HepG2 (cell line): ENCODE data around the gene GNL3. TPM values are rescaled to one million over a fixed set of nuclear protein-coding genes. Genes with fewer than 3 reads are reported as not detected.
A peak's percentile ranks its signal among the peaks of the same experiment; 100 is the strongest.

ENCODE experiments used
- DMAP1 ChIP-seq: IDR thresholded peaks from 2 replicates; pipeline ENCODE4 v1.6.1; 2016
- FOXK1 ChIP-seq: sonication (generic); formaldehyde crosslinking; IDR thresholded peaks from 2 replicates; pipeline ENCODE4 v1.4.0; 2020; ENCODE audit warnings: low read depth, missing genetic modification reagents, borderline replicate concordance
- HBP1 ChIP-seq: IDR thresholded peaks from 2 replicates; pipeline ENCODE4 v1.6.1; 2016; ENCODE audit warnings: low read depth, control low read depth
- HIVEP1 ChIP-seq: sonication (generic); formaldehyde crosslinking; IDR thresholded peaks from 2 replicates; pipeline ENCODE4 v1.4.0; 2020; ENCODE audit warnings: mild to moderate bottlenecking, missing genetic modification reagents
- MIER2 ChIP-seq: IDR thresholded peaks from 2 replicates; pipeline ENCODE4 v1.6.1; 2016; ENCODE audit warnings: missing biosample characterization, missing genetic modification reagents
- RELA ChIP-seq: sonication (generic); formaldehyde crosslinking; IDR thresholded peaks from 2 replicates; pipeline ENCODE4 v1.4.0; 2020; ENCODE audit warnings: missing genetic modification reagents
- REST ChIP-seq, 2 experiments: IDR thresholded peaks; 2 replicates each; pipeline ENCODE4 v1.6.1; 2011 to 2012; ENCODE audit warnings: low read length in 2 of 2, borderline replicate concordance in 1 of 2, low read depth in 1 of 2, mild to moderate bottlenecking in 1 of 2, moderate library complexity in 1 of 2
- SOX6 ChIP-seq, 2 experiments: fragments of 450-650 bp in 1 of 2; sonication (generic) in 1 of 2; formaldehyde crosslinking in 1 of 2; IDR thresholded peaks; 2 replicates each; pipeline versions ENCODE4 v1.4.0 to v1.6.1; 2017 to 2020; ENCODE audit warnings: antibody characterized with exemption in 1 of 2, mild to moderate bottlenecking in 1 of 2, missing genetic modification reagents in 1 of 2
- SP5 ChIP-seq: IDR thresholded peaks from 2 replicates; pipeline ENCODE4 v1.6.1; 2016; ENCODE audit warnings: low read depth, borderline replicate concordance
- ZNF343 ChIP-seq: sonication (generic); formaldehyde crosslinking; IDR thresholded peaks from 2 replicates; pipeline ENCODE4 v1.4.0; 2020; ENCODE audit warnings: mild to moderate bottlenecking, missing genetic modification reagents
- ZNF432 ChIP-seq: sonication (generic); formaldehyde crosslinking; IDR thresholded peaks from 2 replicates; pipeline ENCODE4 v1.5.0; 2020; ENCODE audit warnings: missing genetic modification reagents, mild to moderate bottlenecking, borderline replicate concordance
- ZNF619 ChIP-seq: sonication (generic); formaldehyde crosslinking; IDR thresholded peaks from 2 replicates; pipeline ENCODE4 v1.4.0; 2020; ENCODE audit warnings: mild to moderate bottlenecking, missing genetic modification reagents
- ZNF644 ChIP-seq: IDR thresholded peaks from 2 replicates; pipeline ENCODE4 v1.6.1; 2016; ENCODE audit warnings: low read depth
- ZNF691 ChIP-seq: sonication (generic); formaldehyde crosslinking; IDR thresholded peaks from 2 replicates; pipeline ENCODE4 v1.4.0; 2020; ENCODE audit warnings: missing genetic modification reagents, low read depth, mild to moderate bottlenecking, borderline replicate concordance
- ZNF792 ChIP-seq: IDR thresholded peaks from 2 replicates; pipeline ENCODE4 v1.6.1; 2016
- ZSCAN5A ChIP-seq: sonication (generic); formaldehyde crosslinking; IDR thresholded peaks from 2 replicates; pipeline ENCODE4 v1.8.0; 2022; ENCODE audit warnings: mild to moderate bottlenecking, missing genetic modification reagents, borderline replicate concordance
- polyA plus RNA-seq, 8 experiments: library from polyadenylated mRNA; depleted of rRNA in 3 of 8; stranded (reverse) in 7 of 8; unstranded in 1 of 8; fragments of >200 nt; fragmentation: Illumina TruSeq in 4 of 8; extraction: Trizol in 4 of 8; gene quantifications; 2 replicates each; pipeline versions ENCODE4 v1.2.1 to v1.2.3, GENCODE V29; 2011 to 2016; ENCODE audit warnings: low read depth in 4 of 8, missing spikeins in 1 of 8, mixed read lengths in 1 of 8; ENCODE audit not compliant: insufficient read depth in 1 of 8
- total RNA-seq, 5 experiments: library from RNA; depleted of rRNA; stranded (reverse); fragments of >200 nt; fragmentation: Illumina TruSeq; extraction: Trizol; gene quantifications; 2 replicates each; pipeline ENCODE4 v1.2.3, GENCODE V29; 2016; ENCODE audit warnings: low read depth in 1 of 5
- TF ChIP-seq, protein P1 (sequence below): IDR thresholded peaks from 2 replicates; pipeline ENCODE4 v1.6.1; 2016; ENCODE audit warnings: low read depth
- TF ChIP-seq, protein P2 (sequence below): sonication (generic); formaldehyde crosslinking; IDR thresholded peaks from 2 replicates; pipeline ENCODE4 v1.5.0; 2020; ENCODE audit warnings: missing genetic modification reagents, mild to moderate bottlenecking, borderline replicate concordance
- TF ChIP-seq, protein P3 (sequence below): IDR thresholded peaks from 2 replicates; pipeline ENCODE4 v1.6.1; 2018; ENCODE audit warnings: missing genetic modification reagents, mild to moderate bottlenecking, missing compliant biosample characterization

GNL3 gene
- total and polyA plus RNA-seq, 2 of the 13 experiments (the other 11 are each of a cell fraction or from before 2014, with no cell fraction given), result 129 to 257 TPM

GRCh38 chr3:52682016-52682415, 3.8 kb upstream of the GNL3 start (continued):
- TF ChIP-seq, protein P1, sequence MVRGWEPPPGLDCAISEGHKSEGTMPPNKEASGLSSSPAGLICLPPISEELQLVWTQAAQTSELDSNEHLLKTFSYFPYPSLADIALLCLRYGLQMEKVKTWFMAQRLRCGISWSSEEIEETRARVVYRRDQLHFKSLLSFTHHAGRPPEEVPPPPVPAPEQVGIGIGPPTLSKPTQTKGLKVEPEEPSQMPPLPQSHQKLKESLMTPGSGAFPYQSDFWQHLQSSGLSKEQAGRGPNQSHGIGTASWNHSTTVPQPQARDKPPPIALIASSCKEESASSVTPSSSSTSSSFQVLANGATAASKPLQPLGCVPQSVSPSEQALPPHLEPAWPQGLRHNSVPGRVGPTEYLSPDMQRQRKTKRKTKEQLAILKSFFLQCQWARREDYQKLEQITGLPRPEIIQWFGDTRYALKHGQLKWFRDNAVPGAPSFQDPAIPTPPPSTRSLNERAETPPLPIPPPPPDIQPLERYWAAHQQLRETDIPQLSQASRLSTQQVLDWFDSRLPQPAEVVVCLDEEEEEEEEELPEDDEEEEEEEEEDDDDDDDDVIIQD (CRISPR knock-in tag), result peak; percentile 57; the same call in 1 of the 2 replicates
- 0 out of 2 replicates have a peak, but pooled peaks have one; percentile 24 for TF ChIP-seq RELA (CRISPR knock-in tag)
- TF ChIP-seq DMAP1, result peak; percentile 65
- no peak for TF ChIP-seq REST (IDR thresholded peaks at IDR 0.05; ENCODE audit: borderline replicate concordance in 1 of 2, low read depth in 1 of 2, low read length in 2 of 2)
- TF ChIP-seq ZNF432, result no peak
- 0 out of 2 replicates have a peak, but pooled peaks have one; percentile 54 for TF ChIP-seq HBP1 (CRISPR knock-in tag)
- TF ChIP-seq SP5 (CRISPR knock-in tag), result no peak
- peak; percentile 67; the same call in 1 of the 2 replicates for TF ChIP-seq ZNF644
- no peak for TF ChIP-seq ZSCAN5A
- TF ChIP-seq, protein P2, sequence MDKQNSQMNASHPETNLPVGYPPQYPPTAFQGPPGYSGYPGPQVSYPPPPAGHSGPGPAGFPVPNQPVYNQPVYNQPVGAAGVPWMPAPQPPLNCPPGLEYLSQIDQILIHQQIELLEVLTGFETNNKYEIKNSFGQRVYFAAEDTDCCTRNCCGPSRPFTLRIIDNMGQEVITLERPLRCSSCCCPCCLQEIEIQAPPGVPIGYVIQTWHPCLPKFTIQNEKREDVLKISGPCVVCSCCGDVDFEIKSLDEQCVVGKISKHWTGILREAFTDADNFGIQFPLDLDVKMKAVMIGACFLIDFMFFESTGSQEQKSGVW (CRISPR knock-in tag), result no peak
- TF ChIP-seq ZNF792 (CRISPR knock-in tag), result 0 out of 2 replicates have a peak, but pooled peaks have one; percentile 36
- no peak for TF ChIP-seq ZNF691 (CRISPR knock-in tag)
- TF ChIP-seq, protein P3, sequence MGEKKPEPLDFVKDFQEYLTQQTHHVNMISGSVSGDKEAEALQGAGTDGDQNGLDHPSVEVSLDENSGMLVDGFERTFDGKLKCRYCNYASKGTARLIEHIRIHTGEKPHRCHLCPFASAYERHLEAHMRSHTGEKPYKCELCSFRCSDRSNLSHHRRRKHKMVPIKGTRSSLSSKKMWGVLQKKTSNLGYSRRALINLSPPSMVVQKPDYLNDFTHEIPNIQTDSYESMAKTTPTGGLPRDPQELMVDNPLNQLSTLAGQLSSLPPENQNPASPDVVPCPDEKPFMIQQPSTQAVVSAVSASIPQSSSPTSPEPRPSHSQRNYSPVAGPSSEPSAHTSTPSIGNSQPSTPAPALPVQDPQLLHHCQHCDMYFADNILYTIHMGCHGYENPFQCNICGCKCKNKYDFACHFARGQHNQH, result peak; percentile 60; the same call in 1 of the 2 replicates
- no peak for TF ChIP-seq HIVEP1 (CRISPR knock-in tag)
- no peak for TF ChIP-seq MIER2
- no peak for TF ChIP-seq ZNF619 (CRISPR knock-in tag)
- peak; percentile 74; the same call in 1 of the 2 replicates for TF ChIP-seq FOXK1 (CRISPR knock-in tag)
- no peak for TF ChIP-seq SOX6 (IDR thresholded peaks at IDR 0.05)
- TF ChIP-seq SOX6 (CRISPR knock-in tag; IDR thresholded peaks at IDR 0.05), result peak; percentile 43; the same call in 1 of the 2 replicates
- no peak for TF ChIP-seq ZNF343 (CRISPR knock-in tag)
